ENCODE data around the gene CSDE1.
"Not testable (repeated sequence)": the region's sequence is repeated elsewhere in the genome, so short reads cannot be mapped to it uniquely, and the experiment has no call there.

The CSDE1 gene

GRCh38 chr1:114758256-114758832 is 560 bp upstream of the CSDE1 start:
- Mint-ChIP-seq H3K27ac (peak overlapping the region; percentile 100), H3K27me3 (no peaks in the 10 kb centered on the region), H3K36me3 (ENCODE audit: low read depth) (peaks cover 23% of the 10 kb centered on the region), H3K4me1 (ENCODE audit: low read depth) (peaks cover 39% of the 10 kb centered on the region), H3K9me3 (peaks cover 8% of the 10 kb centered on the region), H3K4me3 (peak overlapping the region; percentile 97)
- intact Hi-C loops (cut with micrococcal nuclease): loop anchor here (5.0 kb wide), 2 partner anchors 176 to 246 kb away; partner anchors contain the start of genes BCAS2 and TRIM33

GRCh38 chr1:114756949-114757454 is 782 bp downstream of the CSDE1 start:
- H3K4me1 Mint-ChIP-seq (ENCODE audit: low read depth): peaks cover 48% of the 10 kb centered on the region
- H3K36me3 Mint-ChIP-seq (ENCODE audit: low read depth): peaks cover 23% of the 10 kb centered on the region
- H3K9me3 Mint-ChIP-seq: no peaks in the 10 kb centered on the region
- intact Hi-C loops (cut with micrococcal nuclease): loop anchor here (1.0 to 5.0 kb wide), 3 partner anchors 41 to 245 kb away; partner anchors contain the start of genes BCAS2, NRAS and TRIM33
- H3K4me3 Mint-ChIP-seq: peak overlapping the region; percentile 97
- no peaks in the 10 kb centered on the region for H3K27me3 Mint-ChIP-seq
- H3K27ac Mint-ChIP-seq: peak overlapping the region; percentile 100

GRCh38 chr1:114756009-114756892 is 1.5 kb downstream of the CSDE1 start:
- H3K27ac Mint-ChIP-seq: peak overlapping the region; percentile 100
- peaks cover 23% of the 10 kb centered on the region for H3K36me3 Mint-ChIP-seq (ENCODE audit: low read depth)
- H3K9me3 Mint-ChIP-seq: no peaks in the 10 kb centered on the region
- H3K27me3 Mint-ChIP-seq: no peaks in the 10 kb centered on the region
- peak overlapping the region; percentile 97 for H3K4me3 Mint-ChIP-seq
- H3K4me1 Mint-ChIP-seq (ENCODE audit: low read depth): peaks cover 55% of the 10 kb centered on the region
- intact Hi-C loops (cut with micrococcal nuclease): loop anchor here (5.0 kb wide), 2 partner anchors 174 to 244 kb away; partner anchors contain the start of genes BCAS2 and TRIM33

GRCh38 chr1:114755006-114755931 is 2.5 kb downstream of the CSDE1 start:
- H3K36me3 Mint-ChIP-seq (ENCODE audit: low read depth): peaks cover 27% of the 10 kb centered on the region
- peaks cover 65% of the 10 kb centered on the region for H3K4me1 Mint-ChIP-seq (ENCODE audit: low read depth)

GRCh38 chr1:114753702-114754101 is 4.1 kb downstream of the CSDE1 start:
- Mint-ChIP-seq H3K4me1 (ENCODE audit: low read depth) (peaks cover 77% of the 10 kb centered on the region), H3K36me3 (ENCODE audit: low read depth) (peaks cover 42% of the 10 kb centered on the region)
- H3K27me3 Mint-ChIP-seq; H3K4me3 Mint-ChIP-seq; H3K27ac Mint-ChIP-seq; H3K9me3 Mint-ChIP-seq; intact Hi-C loops (cut with micrococcal nuclease): not testable (repeated sequence)

More at GRCh38 chr1:114755006-114755931, 2.5 kb downstream of the CSDE1 start:
- Mint-ChIP-seq H3K4me3 (peak overlapping the region; percentile 57), H3K27ac (peak overlapping the region; percentile 100), H3K9me3 (no peaks in the 10 kb centered on the region), H3K27me3 (no peaks in the 10 kb centered on the region)
- intact Hi-C loops (cut with micrococcal nuclease): loop anchor here (5.0 kb wide), 2 partner anchors 173 to 243 kb away; partner anchors contain the start of genes BCAS2 and TRIM33

GRCh38 chr1:114753143-114753542 is 4.6 kb downstream of the CSDE1 start:
- intact Hi-C loops (cut with micrococcal nuclease): no loop called here
- Mint-ChIP-seq H3K4me1 (ENCODE audit: low read depth) (peaks cover 77% of the 10 kb centered on the region), H3K27ac (no peak overlapping the region), H3K9me3 (no peaks in the 10 kb centered on the region), H3K36me3 (ENCODE audit: low read depth) (peaks cover 48% of the 10 kb centered on the region), H3K4me3 (no peak overlapping the region), H3K27me3 (no peaks in the 10 kb centered on the region)

- intact Hi-C loops (cut with micrococcal nuclease): no loop called here
Measured at GRCh38 chr1:114750780-114751179, 7.0 kb downstream of the CSDE1 start.

GRCh38 chr1:114749835-114750234 is 7.9 kb downstream of the CSDE1 start:
- peaks cover 54% of the 10 kb centered on the region for H3K36me3 Mint-ChIP-seq (ENCODE audit: low read depth)

More at GRCh38 chr1:114750780-114751179, 7.0 kb downstream of the CSDE1 start:
- peaks cover 54% of the 10 kb centered on the region for H3K36me3 Mint-ChIP-seq (ENCODE audit: low read depth)
- no peaks in the 10 kb centered on the region for H3K27me3 Mint-ChIP-seq
- no peaks in the 10 kb centered on the region for H3K9me3 Mint-ChIP-seq
- H3K4me1 Mint-ChIP-seq (ENCODE audit: low read depth): peaks cover 79% of the 10 kb centered on the region
- no peak overlapping the region for H3K27ac Mint-ChIP-seq
- no peak overlapping the region for H3K4me3 Mint-ChIP-seq

GRCh38 chr1:114746450-114747121 is 11.2 kb downstream of the CSDE1 start:
- Mint-ChIP-seq H3K4me3 (no peak overlapping the region), H3K9me3 (no peaks in the 10 kb centered on the region), H3K27ac (no peak overlapping the region), H3K27me3 (no peaks in the 10 kb centered on the region), H3K4me1 (ENCODE audit: low read depth) (peaks cover 54% of the 10 kb centered on the region), H3K36me3 (ENCODE audit: low read depth) (peaks cover 81% of the 10 kb centered on the region)
- intact Hi-C loops (cut with micrococcal nuclease): no loop called here

More at GRCh38 chr1:114749835-114750234, 7.9 kb downstream of the CSDE1 start:
- intact Hi-C loops (cut with micrococcal nuclease): no loop called here
- no peaks in the 10 kb centered on the region for H3K27me3 Mint-ChIP-seq
- H3K4me3 Mint-ChIP-seq: no peak overlapping the region
- peaks cover 73% of the 10 kb centered on the region for H3K4me1 Mint-ChIP-seq (ENCODE audit: low read depth)
- H3K9me3 Mint-ChIP-seq: no peaks in the 10 kb centered on the region
- H3K27ac Mint-ChIP-seq: no peak overlapping the region

- no peak overlapping the region for H3K4me3 Mint-ChIP-seq
- H3K36me3 Mint-ChIP-seq (ENCODE audit: low read depth): peaks cover 85% of the 10 kb centered on the region
- intact Hi-C loops (cut with micrococcal nuclease): loop anchor here (2.0 kb wide), 1 partner anchor 16 kb away; no protein-coding TSS in a partner anchor
Measured at GRCh38 chr1:114745291-114745690, 12.5 kb downstream of the CSDE1 start.

GRCh38 chr1:114741963-114742746 is 15.6 kb downstream of the CSDE1 start:
- H3K27me3 Mint-ChIP-seq: no peaks in the 10 kb centered on the region
- peaks cover 21% of the 10 kb centered on the region for H3K4me1 Mint-ChIP-seq (ENCODE audit: low read depth)
- H3K36me3 Mint-ChIP-seq (ENCODE audit: low read depth): peaks cover 80% of the 10 kb centered on the region
- no peak overlapping the region for H3K27ac Mint-ChIP-seq
- H3K4me3 Mint-ChIP-seq: no peak overlapping the region
- intact Hi-C loops (cut with micrococcal nuclease): no loop called here
- no peaks in the 10 kb centered on the region for H3K9me3 Mint-ChIP-seq

More at GRCh38 chr1:114745291-114745690, 12.5 kb downstream of the CSDE1 start:
- H3K9me3 Mint-ChIP-seq: no peaks in the 10 kb centered on the region
- H3K4me1 Mint-ChIP-seq (ENCODE audit: low read depth): peaks cover 41% of the 10 kb centered on the region
- H3K27ac Mint-ChIP-seq: no peak overlapping the region
- H3K27me3 Mint-ChIP-seq: no peaks in the 10 kb centered on the region

GRCh38 chr1:114740331-114740730 is 17.5 kb downstream of the CSDE1 start:
- H3K27me3 Mint-ChIP-seq: no peaks in the 10 kb centered on the region
- H3K27ac Mint-ChIP-seq: no peak overlapping the region
- H3K4me3 Mint-ChIP-seq: no peak overlapping the region
- H3K36me3 Mint-ChIP-seq (ENCODE audit: low read depth): peaks cover 80% of the 10 kb centered on the region
- intact Hi-C loops (cut with micrococcal nuclease): no loop called here
- no peaks in the 10 kb centered on the region for H3K9me3 Mint-ChIP-seq
- H3K4me1 Mint-ChIP-seq (ENCODE audit: low read depth): peaks cover 4% of the 10 kb centered on the region

Measured in dendritic cell treated with granulocyte-macrophage colony-stimulating factor and Interleukin-4, amounts not matched to agents 40 ng/mL and 50 ng/mL, for 4 days (primary cell).